HL-60 (cell line): ENCODE data around the gene FAM32A.

ENCODE experiments used
- GABPA ChIP-seq: IDR thresholded peaks from 2 replicates; pipeline ENCODE4 v1.6.1; 2012; ENCODE audit warnings: low read depth
- POLR2AphosphoS5 ChIP-seq: IDR thresholded peaks from 2 replicates; pipeline ENCODE4 v1.6.1; 2012; ENCODE audit warnings: low read depth

DNA sequence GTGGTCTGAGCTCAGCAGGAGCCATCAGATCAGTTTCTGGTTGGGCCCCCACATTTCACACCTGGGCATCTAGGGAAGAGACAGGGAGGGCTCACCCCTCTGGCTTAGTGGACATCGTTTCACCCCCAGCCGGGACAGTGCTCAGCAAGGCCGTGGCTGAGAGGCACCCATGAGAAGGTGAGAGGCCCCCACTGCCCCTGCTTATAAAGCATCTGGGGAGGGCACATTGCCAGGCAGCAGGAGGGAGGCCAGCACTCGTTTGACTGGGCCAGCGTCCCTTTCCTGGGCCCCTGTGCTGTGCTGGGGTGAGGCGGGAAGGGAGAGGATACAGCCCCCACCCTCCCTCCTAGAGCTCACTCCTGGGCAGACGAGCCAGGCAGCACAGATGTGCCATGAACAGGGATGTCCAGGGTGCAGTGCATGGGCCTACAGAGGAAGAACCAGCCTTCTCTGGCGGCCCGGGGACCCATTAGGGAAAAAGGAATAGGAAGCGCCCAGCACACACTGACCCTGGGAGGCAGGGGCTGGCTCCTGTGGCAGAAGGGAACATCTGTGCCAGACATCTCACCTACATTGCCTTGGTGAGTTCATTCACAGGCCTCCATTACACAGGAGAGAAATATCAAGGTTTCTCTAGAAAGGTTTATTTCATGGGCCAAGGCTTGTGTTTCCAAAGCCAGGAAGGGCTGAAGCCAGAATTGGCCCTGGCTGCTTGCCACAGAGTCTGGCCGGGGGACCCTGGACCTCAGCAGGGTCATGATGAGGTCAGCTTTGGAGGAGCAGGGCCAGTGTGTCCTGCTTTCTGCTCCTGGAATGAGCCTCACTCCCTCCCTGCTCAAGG lies 20.2 kb downstream of the FAM32A start:
- TF ChIP-seq GABPA (no peak), POLR2AphosphoS5 (no peak)
